Small intestine (tissue), 7 donors: ENCODE results near the gene PLEKHN1. TPM values are rescaled to one million over a fixed set of nuclear protein-coding genes. Genes with fewer than 3 reads are reported as not detected.

Experiments used
- DNase-seq, 2 donors: peaks; one replicate each; pipeline versions ENCODE4 v3.0.0 to v3.0.0-alpha.2; 2013
- FAIRE-seq: peaks from 2 replicates; lab custom pipeline; 2012; peaks lifted over from hg19 to GRCh38; lab: Jason Lieb, UNC
- H3K27ac ChIP-seq, 3 donors: one replicate each; pipeline ENCODE4 v1.5.1; 2013; ENCODE audit warnings: low read length in 2 of 3, mild to moderate bottlenecking in 2 of 3, control low read depth in 1 of 3, inconsistent platforms in 1 of 3, low read depth in 1 of 3, moderate library complexity in 1 of 3
- H3K27me3 ChIP-seq, 3 donors: one replicate each; pipeline ENCODE4 v1.6.1; 2013; ENCODE audit warnings: low read length in 3 of 3, inconsistent platforms in 1 of 3; ENCODE audit not compliant: control insufficient read depth in 3 of 3, insufficient read depth in 3 of 3
- H3K36me3 ChIP-seq, 3 donors: one replicate each; pipeline ENCODE4 v1.6.1; 2013; ENCODE audit warnings: low read length in 3 of 3, inconsistent platforms in 1 of 3, low read depth in 1 of 3, mild to moderate bottlenecking in 1 of 3, moderate library complexity in 1 of 3; ENCODE audit not compliant: control insufficient read depth in 3 of 3, insufficient read depth in 2 of 3
- H3K4me1 ChIP-seq, 3 donors: one replicate each; pipeline ENCODE4 v1.6.1; 2013; ENCODE audit warnings: low read length in 2 of 3, inconsistent platforms in 1 of 3, low read depth in 1 of 3, mild to moderate bottlenecking in 1 of 3, moderate library complexity in 1 of 3; ENCODE audit not compliant: control insufficient read depth in 3 of 3, insufficient read depth in 2 of 3
- H3K4me3 ChIP-seq, 3 donors: one replicate each; pipeline ENCODE4 v1.5.1; 2013; ENCODE audit warnings: low read length in 3 of 3, control low read depth in 1 of 3, inconsistent platforms in 1 of 3, low read depth in 1 of 3, mild to moderate bottlenecking in 1 of 3, moderate library complexity in 1 of 3
- H3K9me3 ChIP-seq, 2 donors: one replicate each; pipeline ENCODE4 v1.6.1; 2013; ENCODE audit warnings: low read depth in 1 of 2, low read length in 1 of 2; ENCODE audit not compliant: control insufficient read depth in 2 of 2, insufficient read depth in 1 of 2
- WGBS, 3 donors: extraction: QIAGEN DNeasy Blood & Tissue Kit; methylation state at CpG; one replicate each; pipeline ENCODE4 v1.1.7; 2013; 5-methylcytosine and 5-hydroxymethylcytosine counted together
- polyA plus RNA-seq, 4 donors: library from polyadenylated mRNA; stranded (reverse) in 3 of 4; unstranded in 1 of 4; fragments of 200-250 nt in 3 of 4; fragments of 120-200 nt in 1 of 4; gene quantifications; one replicate each; pipeline versions ENCODE4 v1.2.1 to v1.2.3, GENCODE V29; 2013
- donor health status: healthy with polysubstance abuse.
- donor health status: control.
- donor health status: control.
- donor health status: Bipolar disorder and iron deficiency.
- donor health status: healthy.

PLEKHN1 gene
- polyA plus RNA-seq, 4 donors: 0.64 to 0.89 (median 0.76) TPM

DNA sequence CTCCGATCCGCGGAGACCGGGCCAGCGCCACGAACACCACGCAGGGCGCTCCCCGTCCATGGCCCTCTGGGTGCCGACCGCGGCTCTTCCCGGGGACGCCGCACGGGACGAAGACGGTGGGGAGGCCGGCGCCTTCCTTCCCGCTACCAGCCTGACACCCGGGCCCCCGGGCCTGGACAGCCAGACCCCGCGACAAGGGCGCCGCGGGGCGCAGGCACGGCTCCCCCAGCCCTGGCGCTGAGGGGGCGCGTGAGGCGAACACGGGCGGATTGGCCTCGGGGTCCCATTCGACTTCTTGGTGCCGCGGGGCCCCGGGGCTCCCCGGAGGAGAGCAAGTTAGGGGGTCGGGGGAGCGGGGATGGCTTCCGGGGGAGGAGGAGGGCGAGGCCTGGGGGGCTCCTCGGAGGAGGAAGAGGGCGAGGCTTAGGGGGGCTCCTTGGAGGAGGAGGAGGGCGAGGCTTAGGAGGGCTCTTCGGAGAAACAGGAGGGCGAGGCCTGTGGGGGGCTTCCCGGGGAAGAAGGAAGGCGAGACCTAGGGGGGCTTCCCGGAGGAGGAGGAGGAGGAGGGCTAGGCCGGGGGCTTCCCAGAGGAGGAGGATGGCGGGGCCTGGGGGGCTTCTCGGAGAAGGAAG, 6.4 kb upstream of the PLEKHN1 start:
- no peak for DNase-seq
- peak overlapping the region; percentile 19 to 93 (median 66) for H3K4me3 ChIP-seq
- H3K9me3 ChIP-seq: peaks cover 0 to 4% of the 10 kb centered on the region in 2 donors
- H3K27ac ChIP-seq: no peak overlapping the region
- peaks cover 2 to 47% (median 6%) of the 10 kb centered on the region in 3 donors for H3K36me3 ChIP-seq
- H3K27me3 ChIP-seq: peaks cover 0 to 11% (median 0%) of the 10 kb centered on the region in 3 donors
- 26 to 34% (median 27%) methylated on average over 29 to 57 of the region's 57 CpGs for WGBS, 3 donors
- no peak for FAIRE-seq
- H3K4me1 ChIP-seq: peaks cover 2 to 12% (median 4%) of the 10 kb centered on the region in 3 donors

DNA sequence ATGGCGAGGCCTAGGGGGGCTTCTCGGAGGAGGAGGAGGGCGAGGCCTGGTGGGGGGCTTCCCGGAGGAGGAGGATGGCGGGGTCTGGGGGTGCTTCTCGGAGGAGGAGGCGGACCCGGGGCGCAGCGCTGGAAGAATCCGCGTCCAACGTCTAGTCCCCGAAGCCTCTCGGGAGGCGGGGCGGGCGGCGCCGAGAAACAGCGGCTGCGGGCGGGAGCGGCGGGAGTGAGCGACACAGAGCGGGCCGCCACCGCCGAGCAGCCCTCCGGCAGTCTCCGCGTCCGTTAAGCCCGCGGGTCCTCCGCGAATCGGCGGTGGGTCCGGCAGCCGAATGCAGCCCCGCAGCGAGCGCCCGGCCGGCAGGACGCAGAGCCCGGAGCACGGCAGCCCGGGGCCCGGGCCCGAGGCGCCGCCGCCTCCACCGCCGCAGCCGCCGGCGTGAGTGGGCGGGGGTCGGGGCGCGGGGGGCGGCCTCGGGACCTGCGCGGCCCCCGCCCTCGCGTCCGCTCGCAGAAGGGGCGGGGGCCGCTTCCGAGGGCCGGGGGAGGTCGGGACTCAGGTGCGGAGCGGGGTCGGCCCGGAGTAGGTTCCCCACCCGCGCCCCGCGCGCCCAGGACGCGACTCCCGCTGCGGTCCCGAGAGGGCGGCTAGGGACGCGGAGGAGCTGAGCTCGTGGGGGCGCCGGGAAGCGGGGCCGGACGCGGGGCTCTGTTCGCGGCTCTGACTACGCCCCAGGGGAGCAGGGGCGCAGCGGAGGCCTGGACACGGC, 5.7 kb upstream of the PLEKHN1 start, which contains the start of gene KLHL17:
TSS of gene KLHL17 (plus strand) at position 222 of the 769 bp plus-strand sequence. CDS start at position 332, 110 bp downstream.
- DNase-seq: peak; percentile 62 to 81
- 0 to 1% (median 1%) methylated on average over 46 to 109 of the region's 109 CpGs for WGBS, 3 donors
- Histone ChIP-seq H3K9me3 (peaks cover 0 to 4% of the 10 kb centered on the region in 2 donors), H3K4me3 (peak within 1 kb of the TSS; percentile 19 to 93 (median 66)), H3K36me3 (peaks cover 2 to 43% (median 3%) of the 10 kb centered on the region in 3 donors), H3K4me1 (peaks cover 2 to 12% (median 4%) of the 10 kb centered on the region in 3 donors), H3K27ac (no peak within 1 kb of the TSS), H3K27me3 (peaks cover 0 to 11% (median 0%) of the 10 kb centered on the region in 3 donors)
- FAIRE-seq: no peak

DNA sequence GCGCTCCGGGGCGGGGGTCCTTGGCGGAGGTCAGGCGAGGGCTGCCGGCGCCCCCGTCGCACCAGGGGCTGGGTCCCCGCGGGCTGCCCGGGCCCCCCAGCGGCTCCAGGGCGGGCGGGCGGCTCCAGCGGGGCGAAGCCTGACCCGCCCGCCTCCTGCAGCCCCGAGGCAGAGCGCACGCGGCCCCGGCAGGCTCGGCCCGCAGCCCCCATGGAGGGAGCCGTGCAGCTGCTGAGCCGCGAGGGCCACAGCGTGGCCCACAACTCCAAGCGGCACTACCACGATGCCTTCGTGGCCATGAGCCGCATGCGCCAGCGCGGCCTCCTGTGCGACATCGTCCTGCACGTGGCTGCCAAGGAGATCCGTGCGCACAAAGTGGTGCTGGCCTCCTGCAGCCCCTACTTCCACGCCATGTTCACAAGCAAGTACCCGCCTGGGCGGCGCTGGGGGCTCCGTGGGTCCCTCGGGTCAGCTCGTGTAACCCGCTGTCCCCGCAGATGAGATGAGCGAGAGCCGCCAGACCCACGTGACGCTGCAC, 5.1 kb upstream of the PLEKHN1 start:
- Histone ChIP-seq H3K9me3 (peaks cover 0 to 4% of the 10 kb centered on the region in 2 donors), H3K36me3 (peaks cover under 1 to 37% (median 2%) of the 10 kb centered on the region in 3 donors), H3K27me3 (peaks cover 0 to 15% (median 0%) of the 10 kb centered on the region in 3 donors), H3K27ac (no peak overlapping the region), H3K4me3 (peak overlapping the region; percentile 10 to 93 (median 66)), H3K4me1 (peaks cover 2 to 18% (median 6%) of the 10 kb centered on the region in 3 donors)
- DNase-seq: no peak
- FAIRE-seq: no peak
- 35 to 41% (median 37%) methylated on average over 53 to 56 of the region's 56 CpGs for WGBS, 3 donors

DNA sequence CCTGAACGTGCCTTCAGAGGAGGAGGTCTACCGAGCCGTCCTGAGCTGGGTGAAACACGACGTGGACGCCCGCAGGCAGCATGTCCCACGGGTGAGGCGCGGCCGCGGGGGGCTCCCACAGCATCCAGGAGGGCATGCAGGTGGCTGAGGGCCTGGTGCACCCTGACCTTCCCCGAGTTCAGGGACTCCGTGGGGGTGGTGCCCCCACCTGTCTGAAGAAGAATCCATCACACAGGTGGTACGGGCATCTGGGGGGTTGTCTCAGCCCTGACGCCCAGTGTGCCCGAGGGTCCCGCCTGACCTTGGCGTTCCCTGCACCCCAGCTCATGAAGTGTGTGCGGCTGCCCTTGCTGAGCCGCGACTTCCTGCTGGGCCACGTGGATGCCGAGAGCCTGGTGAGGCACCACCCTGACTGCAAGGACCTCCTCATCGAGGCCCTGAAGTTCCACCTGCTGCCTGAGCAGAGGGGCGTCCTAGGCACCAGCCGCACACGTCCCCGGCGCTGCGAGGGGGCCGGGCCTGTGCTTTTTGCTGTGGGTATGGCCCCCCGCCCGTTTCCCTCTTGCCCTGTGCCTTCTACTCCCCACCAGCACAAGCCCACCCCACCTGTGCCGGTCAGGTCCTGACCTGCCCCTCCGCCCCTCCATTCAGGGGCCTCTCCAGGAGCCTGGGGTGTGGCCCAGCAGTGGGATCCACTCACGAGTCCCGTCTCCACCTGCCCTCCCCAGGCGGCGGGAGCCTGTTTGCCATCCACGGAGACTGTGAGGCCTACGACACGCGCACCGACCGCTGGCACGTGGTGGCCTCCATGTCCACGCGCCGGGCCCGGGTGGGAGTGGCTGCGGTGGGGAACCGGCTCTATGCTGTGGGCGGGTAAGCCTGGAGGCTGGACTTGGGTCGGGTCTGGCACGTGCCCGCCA, 3.6 kb upstream of the PLEKHN1 start:
- 93 to 95% (median 94%) methylated on average over 55 to 57 of the region's 57 CpGs for WGBS, 3 donors
- DNase-seq (no peak), FAIRE-seq (no peak)
- peaks cover 0 to 26% (median 0%) of the 10 kb centered on the region in 3 donors for H3K27me3 ChIP-seq
- H3K9me3 ChIP-seq: peaks cover 0 to 4% of the 10 kb centered on the region in 2 donors
- H3K4me1 ChIP-seq: peaks cover 2 to 21% (median 4%) of the 10 kb centered on the region in 3 donors
- H3K36me3 ChIP-seq: peaks cover 0 to 22% (median 0%) of the 10 kb centered on the region in 3 donors
- no peak overlapping the region for H3K27ac ChIP-seq
- no peak overlapping the region for H3K4me3 ChIP-seq

GRCh38 chr1:963301-963651, 3.0 kb upstream of the PLEKHN1 start:
- Histone ChIP-seq H3K27me3 (peaks cover 0 to 32% (median 0%) of the 10 kb centered on the region in 3 donors), H3K9me3 (peaks cover 0 to 4% of the 10 kb centered on the region in 2 donors), H3K4me1 (peaks cover 2 to 18% (median 2%) of the 10 kb centered on the region in 3 donors), H3K4me3 (no peak overlapping the region), H3K36me3 (peaks cover 0 to 21% (median 0%) of the 10 kb centered on the region in 3 donors), H3K27ac (no peak overlapping the region)
- DNase-seq (peak; percentile 41 to 70), FAIRE-seq (no peak)
- 62 to 81% (median 63%) methylated on average over 16 of the region's 16 CpGs for WGBS, 3 donors

DNA sequence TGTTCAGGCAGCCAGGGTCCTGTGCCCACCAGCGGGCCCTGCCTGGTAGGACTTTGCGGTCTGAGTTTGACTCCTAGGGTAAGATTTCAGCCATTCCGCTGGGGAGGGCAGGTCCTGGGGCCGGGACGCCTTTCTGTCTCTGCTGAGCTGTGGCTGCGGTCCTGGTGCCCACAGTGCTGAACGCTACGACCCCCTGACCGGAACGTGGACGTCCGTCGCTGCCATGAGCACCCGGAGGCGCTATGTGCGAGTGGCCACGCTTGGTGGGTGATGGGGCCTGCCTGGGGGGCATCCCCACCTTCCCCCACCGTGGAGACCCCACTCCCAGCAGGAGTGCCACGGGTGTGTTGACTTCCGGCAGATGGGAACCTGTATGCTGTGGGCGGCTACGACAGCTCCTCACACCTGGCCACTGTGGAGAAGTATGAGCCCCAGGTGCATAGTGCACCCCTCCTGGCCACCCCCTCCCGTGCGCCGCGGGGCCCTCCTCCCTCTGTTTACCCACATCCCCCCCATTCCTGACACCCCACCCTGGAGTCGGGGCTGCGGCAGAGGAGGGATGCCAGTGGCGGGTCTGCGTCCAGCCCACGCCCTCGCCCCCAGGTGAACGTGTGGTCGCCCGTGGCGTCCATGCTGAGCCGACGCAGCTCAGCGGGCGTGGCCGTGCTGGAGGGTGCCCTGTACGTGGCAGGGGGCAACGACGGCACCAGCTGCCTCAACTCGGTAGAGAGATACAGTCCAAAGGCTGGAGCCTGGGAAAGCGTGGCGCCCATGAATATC, 2.3 kb upstream of the PLEKHN1 start:
- WGBS, 3 donors: 90 to 92% (median 92%) methylated on average over 32 to 47 of the region's 47 CpGs

More for the DNA sequence above, 2.3 kb upstream of the PLEKHN1 start:
- Histone ChIP-seq H3K4me1 (peaks cover 2 to 18% (median 2%) of the 10 kb centered on the region in 3 donors), H3K27me3 (peaks cover 0 to 39% (median 0%) of the 10 kb centered on the region in 3 donors), H3K27ac (no peak overlapping the region), H3K4me3 (no peak overlapping the region), H3K9me3 (peaks cover 0 to 4% of the 10 kb centered on the region in 2 donors), H3K36me3 (peaks cover 0 to 21% (median 0%) of the 10 kb centered on the region in 3 donors)
- DNase-seq: no peak
- no peak for FAIRE-seq
